ENCODE data around the gene RPL10.

DNA sequence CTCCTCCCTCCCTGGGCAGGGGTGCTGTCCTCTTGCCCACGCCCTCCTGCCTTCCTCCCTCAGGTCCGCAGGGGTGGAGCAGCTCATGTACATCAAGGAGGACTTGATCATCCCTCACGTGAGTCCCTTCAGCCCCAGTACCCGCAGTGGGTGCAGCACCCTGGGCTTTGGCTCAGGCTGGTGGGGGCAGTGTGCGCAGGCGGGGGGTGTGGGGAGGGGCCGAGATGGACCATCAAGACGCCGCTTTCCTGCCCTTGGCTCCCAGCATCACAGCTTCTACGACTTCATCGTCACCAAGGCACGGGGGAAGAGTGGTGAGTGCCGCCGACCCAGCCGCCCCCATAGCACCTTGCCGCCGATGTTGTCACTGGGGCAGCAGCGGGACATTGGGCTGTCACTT, 51.4 kb downstream of the RPL10 start:
- TF ChIP-seq, protein P1, sequence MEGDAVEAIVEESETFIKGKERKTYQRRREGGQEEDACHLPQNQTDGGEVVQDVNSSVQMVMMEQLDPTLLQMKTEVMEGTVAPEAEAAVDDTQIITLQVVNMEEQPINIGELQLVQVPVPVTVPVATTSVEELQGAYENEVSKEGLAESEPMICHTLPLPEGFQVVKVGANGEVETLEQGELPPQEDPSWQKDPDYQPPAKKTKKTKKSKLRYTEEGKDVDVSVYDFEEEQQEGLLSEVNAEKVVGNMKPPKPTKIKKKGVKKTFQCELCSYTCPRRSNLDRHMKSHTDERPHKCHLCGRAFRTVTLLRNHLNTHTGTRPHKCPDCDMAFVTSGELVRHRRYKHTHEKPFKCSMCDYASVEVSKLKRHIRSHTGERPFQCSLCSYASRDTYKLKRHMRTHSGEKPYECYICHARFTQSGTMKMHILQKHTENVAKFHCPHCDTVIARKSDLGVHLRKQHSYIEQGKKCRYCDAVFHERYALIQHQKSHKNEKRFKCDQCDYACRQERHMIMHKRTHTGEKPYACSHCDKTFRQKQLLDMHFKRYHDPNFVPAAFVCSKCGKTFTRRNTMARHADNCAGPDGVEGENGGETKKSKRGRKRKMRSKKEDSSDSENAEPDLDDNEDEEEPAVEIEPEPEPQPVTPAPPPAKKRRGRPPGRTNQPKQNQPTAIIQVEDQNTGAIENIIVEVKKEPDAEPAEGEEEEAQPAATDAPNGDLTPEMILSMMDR (conservative IDR thresholded peaks at IDR 0.05; ENCODE audit: low read depth, low read length), result no peak
- TF ChIP-seq EZH2 (IDR thresholded peaks at IDR 0.05; ENCODE audit: borderline replicate concordance, low read depth, low read length, poor library complexity, severe bottlenecking), result no peak

All from A673 (cell line).